B cell (primary cell): Measurements from ENCODE around the gene CHD1. TPM values are rescaled to one million over a fixed set of nuclear protein-coding genes. Genes with fewer than 3 reads are reported as not detected.

Experiments used
- ATAC-seq: fragments of 200-7000 bp; cut with Tn5 transposase; one replicate; pipeline ENCODE4 v1.10.0; 2021; ENCODE audit warnings: low read depth, mild to moderate bottlenecking, moderate number of reproducible peaks, moderate library complexity
- CTCF ChIA-PET: fragments of 350-600 bp; sonication (Branson Sonifier 250); formaldehyde crosslinking; loops from one replicate; lab custom pipeline; 2021; ENCODE audit warnings: antibody characterized with exemption, inconsistent platforms; lab: Charles Lee
- POLR2A ChIA-PET: fragments of 350-600 bp; sonication (Branson Sonifier 250); formaldehyde crosslinking; loops from one replicate; lab custom pipeline; 2021; ENCODE audit warnings: antibody characterized with exemption; lab: Charles Lee
- DNase-seq: peaks from one replicate; pipeline ENCODE4 v3.0.0; 2013
- H2AFZ ChIP-seq: 2 replicates; pipeline ENCODE4 v1.6.1; 2012; ENCODE audit warnings: mild to moderate bottlenecking, low read depth, low read length; ENCODE audit not compliant: insufficient read depth, poor library complexity, severe bottlenecking
- H3K27ac ChIP-seq, 2 donors: 1 replicate in 1 of 2; 2 replicates in 1 of 2; pipeline ENCODE4 v1.5.1; 2012 to 2013; ENCODE audit warnings: low read length in 2 of 2, mild to moderate bottlenecking in 2 of 2, moderate library complexity in 1 of 2
- H3K27me3 ChIP-seq, 4 experiments: fragments of 200-600 bp in 1 of 4; sonication (generic) in 1 of 4; replicated peaks in 1 of 4; 1 replicate in 2 of 4; 2 replicates in 2 of 4; pipeline versions ENCODE4 v1.6.1 to v1.7.0; 2013 to 2016; ENCODE audit warnings: low read length in 3 of 4, mild to moderate bottlenecking in 2 of 4, mixed read lengths in 1 of 4, moderate library complexity in 1 of 4; ENCODE audit not compliant: insufficient read depth in 4 of 4, control insufficient read depth in 3 of 4; ENCODE audit errors: control extremely low read depth in 1 of 4
- H3K36me3 ChIP-seq, 2 experiments: replicated peaks in 1 of 2; 1 replicate in 1 of 2; 2 replicates in 1 of 2; pipeline versions ENCODE4 v1.6.1 to v1.7.1; 2013; ENCODE audit warnings: low read length in 1 of 2; ENCODE audit not compliant: insufficient read depth in 2 of 2, control insufficient read depth in 1 of 2; ENCODE audit errors: control extremely low read depth in 1 of 2, extremely low read depth in 1 of 2
- H3K4me1 ChIP-seq, 2 donors: fragments of 200-600 bp in 1 of 2; sonication (generic) in 1 of 2; 1 replicate in 1 of 2; 2 replicates in 1 of 2; pipeline versions ENCODE4 v1.5.1 to v1.6.1; 2013 to 2017; ENCODE audit warnings: low read length in 2 of 2; ENCODE audit not compliant: control insufficient read depth in 2 of 2, insufficient read depth in 2 of 2
- H3K4me2 ChIP-seq: replicated peaks from 2 replicates; pipeline ENCODE3; 2012; ENCODE audit warnings: mild to moderate bottlenecking, low read depth, low read length; ENCODE audit not compliant: poor library complexity, severe bottlenecking
- H3K4me3 ChIP-seq, 5 experiments: fragments of 200-600 bp in 1 of 5; sonication (generic) in 1 of 5; 1 replicate in 3 of 5; 2 replicates in 2 of 5; pipeline versions ENCODE4 v1.5.1 to v1.7.0; 2011 to 2016; ENCODE audit warnings: low read length in 4 of 5, mild to moderate bottlenecking in 4 of 5, low read depth in 2 of 5, control low read depth in 1 of 5, moderate library complexity in 1 of 5; ENCODE audit not compliant: insufficient read depth in 1 of 5; ENCODE audit errors: control extremely low read depth in 1 of 5, extremely low read depth in 1 of 5
- H3K79me2 ChIP-seq: fragments of 200-600 bp; sonication (generic); one replicate; pipeline ENCODE4 v1.6.0; 2016; ENCODE audit warnings: low read length; ENCODE audit not compliant: control insufficient read depth, insufficient read depth
- H3K9ac ChIP-seq: fragments of 200-600 bp; sonication (generic); 2 replicates; pipeline ENCODE4 v1.6.1; 2017; ENCODE audit warnings: mild to moderate bottlenecking, low read length, moderate library complexity
- H3K9me3 ChIP-seq, 3 donors: one replicate each; pipeline versions ENCODE4 v1.6.1 to v1.7.1; 2013; ENCODE audit warnings: low read length in 2 of 3; ENCODE audit not compliant: control insufficient read depth in 2 of 3, insufficient read depth in 1 of 3; ENCODE audit errors: control extremely low read depth in 1 of 3
- H4K20me1 ChIP-seq: 2 replicates; pipeline ENCODE4 v1.6.0; 2012; ENCODE audit warnings: mild to moderate bottlenecking, low read length; ENCODE audit not compliant: insufficient read depth, control insufficient read depth, poor library complexity, severe bottlenecking
- H3K27ac Mint-ChIP-seq: one replicate; pipeline ENCODE4 v1.8.0; 2021; ENCODE audit warnings: mixed read lengths
- H3K27me3 Mint-ChIP-seq: one replicate; pipeline ENCODE4 v1.8.0; 2021; ENCODE audit warnings: mixed read lengths
- H3K4me1 Mint-ChIP-seq: one replicate; pipeline ENCODE4 v1.8.0; 2021; ENCODE audit warnings: mixed read lengths
- H3K4me3 Mint-ChIP-seq: one replicate; pipeline ENCODE4 v1.8.0; 2021; ENCODE audit warnings: mixed read lengths
- H3K9me3 Mint-ChIP-seq: one replicate; pipeline ENCODE4 v1.8.0; 2022; ENCODE audit warnings: mixed read lengths; ENCODE audit not compliant: insufficient read depth
- CTCF ChIP-seq: fragments of 200-600 bp; IDR thresholded peaks from one replicate; pipeline ENCODE4 v1.8.0; 2022; ENCODE audit warnings: antibody characterized with exemption, mild to moderate bottlenecking
- EZH2 ChIP-seq: IDR thresholded peaks from 2 replicates; pipeline ENCODE4 v1.6.1; 2012; ENCODE audit warnings: borderline replicate concordance, low read depth, mild to moderate bottlenecking, moderate library complexity, low read length; ENCODE audit not compliant: insufficient read depth, poor library complexity, severe bottlenecking
- WGBS: methylation state at CpG from one replicate; pipeline ENCODE4 v1.1.5; 2013; ENCODE audit warnings: missing lambda C conversion rate; ENCODE audit not compliant: insufficient coverage; 5-methylcytosine and 5-hydroxymethylcytosine counted together
- intact Hi-C: fragments of 100-400 bp; cut with micrococcal nuclease; formaldehyde crosslinking; loops from one replicate; pipeline ENCODE4 v1.10.0; 2022
- polyA plus RNA-seq: library from polyadenylated mRNA; depleted of rRNA; stranded (reverse); fragments of >200 nt; gene quantifications from 2 replicates; pipeline ENCODE4 v1.2.3, GENCODE V29; 2012
- total RNA-seq, 2 donors: library from RNA; stranded (reverse); fragments of 120-200 nt in 1 of 2; gene quantifications; 1 replicate in 1 of 2; 2 replicates in 1 of 2; pipeline versions ENCODE4 v1.2.3 to v1.2.4, GENCODE V29; 2013 to 2022

CHD1 gene
- total and polyA plus RNA-seq, 2 donors (not counting 1 experiment from before 2014, with no cell fraction given): 27.8 to 91.4 TPM

- no peak for DNase-seq
- TF ChIP-seq EZH2 (no peak), CTCF (no peak)
- H3K4me1 ChIP-seq: peaks cover 0 to 2% of the 10 kb centered on the region in 2 donors
- Mint-ChIP-seq H3K4me1 (peaks cover 24% of the 10 kb centered on the region), H3K27ac (no peak overlapping the region), H3K9me3 (no peaks in the 10 kb centered on the region), H3K4me3 (no peak overlapping the region), H3K27me3 (no peaks in the 10 kb centered on the region)
- intact Hi-C loops: no loop called here
- H3K27me3 ChIP-seq: no peaks in the 10 kb centered on the region
- no CpG with 5 or more reads among the region's 2 CpGs for WGBS
- no peak overlapping the region for H3K4me3 ChIP-seq
- H3K9ac ChIP-seq: no peak overlapping the region
- no peaks in the 10 kb centered on the region for H3K36me3 ChIP-seq
- H3K27ac ChIP-seq: no peak overlapping the region
- ChIA-PET POLR2A (no interaction called here), CTCF (interaction anchor here (1.0 kb wide), 1 partner anchor 13 kb away, joined by 3 read pairs; no protein-coding TSS in a partner anchor)
- no peak overlapping the region for H2AFZ ChIP-seq
- no peak for ATAC-seq
- H3K4me2 ChIP-seq: no peak overlapping the region
- H4K20me1 ChIP-seq: no peaks in the 10 kb centered on the region
- peaks cover 50% of the 10 kb centered on the region for H3K79me2 ChIP-seq
- H3K9me3 ChIP-seq: no peaks in the 10 kb centered on the region
Measured at GRCh38 chr5:98940581-98940980, 11.8 kb upstream of the CHD1 start.

- no peak for TF ChIP-seq CTCF
- 92% methylated on average over 2 of the region's 2 CpGs for WGBS
- Histone ChIP-seq H4K20me1 (no peaks in the 10 kb centered on the region), H3K36me3 (no peaks in the 10 kb centered on the region), H3K79me2 (peaks cover 51% of the 10 kb centered on the region), H3K27me3 (no peaks in the 10 kb centered on the region), H3K27ac (no peak overlapping the region), H3K9ac (no peak overlapping the region), H3K4me2 (no peak overlapping the region), H3K4me3 (no peak overlapping the region), H3K9me3 (no peaks in the 10 kb centered on the region), H2AFZ (no peak overlapping the region), H3K4me1 (peaks cover 20 to 23% of the 10 kb centered on the region in 2 donors)
- peak overlapping the region; percentile 75 for H3K27ac Mint-ChIP-seq
- DNase-seq (no peak), ATAC-seq (no peak)
- ChIA-PET POLR2A (no interaction called here), CTCF (interaction anchor here (0.8 kb wide), 1 partner anchor 94 kb away, joined by 4 read pairs; no protein-coding TSS in a partner anchor)
- intact Hi-C loops: no loop called here
- H3K9me3 Mint-ChIP-seq: peaks cover 2% of the 10 kb centered on the region
- H3K27me3 Mint-ChIP-seq: no peaks in the 10 kb centered on the region
- no peak overlapping the region for H3K4me3 Mint-ChIP-seq
- peaks cover 43% of the 10 kb centered on the region for H3K4me1 Mint-ChIP-seq
Measured at GRCh38 chr5:98938464-98938863, 9.7 kb upstream of the CHD1 start.
